Spinal cord (tissue), 10 donors: ENCODE results near the gene BCL2A1. TPM values are rescaled to one million over a fixed set of nuclear protein-coding genes. Genes with fewer than 3 reads are reported as not detected.
"Not testable (repeated sequence)": the region's sequence is repeated elsewhere in the genome, so short reads cannot be mapped to it uniquely, and the experiment has no call there.

ENCODE experiments used
- DNase-seq, 6 donors: peaks; one replicate each; pipeline versions ENCODE4 v3.0.0 to v3.0.0-alpha.2; 2013 to 2015; ENCODE audit warnings: low spot score in 6 of 6, low read depth in 4 of 6
- H3K27ac ChIP-seq: one replicate; pipeline ENCODE4 v1.5.1; 2013; ENCODE audit warnings: low read depth, low read length, control low read depth
- H3K27me3 ChIP-seq: one replicate; pipeline ENCODE4 v1.6.1; 2013; ENCODE audit warnings: low read length; ENCODE audit not compliant: control insufficient read depth, insufficient read depth
- H3K36me3 ChIP-seq: one replicate; pipeline ENCODE4 v1.6.1; 2013; ENCODE audit warnings: low read length; ENCODE audit not compliant: control insufficient read depth, insufficient read depth
- H3K4me1 ChIP-seq: one replicate; pipeline ENCODE4 v1.6.1; 2013; ENCODE audit warnings: low read length; ENCODE audit not compliant: control insufficient read depth, insufficient read depth
- H3K4me3 ChIP-seq: one replicate; pipeline ENCODE4 v1.5.1; 2013; ENCODE audit warnings: low read depth, low read length, control low read depth
- H3K9me3 ChIP-seq: one replicate; pipeline ENCODE4 v1.6.1; 2013; ENCODE audit warnings: low read length; ENCODE audit not compliant: control insufficient read depth, insufficient read depth
- WGBS: methylation state at CpG from one replicate; pipeline ENCODE4 v1.1.5; 2013; ENCODE audit warnings: missing lambda C conversion rate; ENCODE audit not compliant: insufficient coverage; 5-methylcytosine and 5-hydroxymethylcytosine counted together
- polyA plus RNA-seq, 2 donors: library from polyadenylated mRNA; unstranded; fragments of 120-200 nt; gene quantifications; one replicate each; pipeline ENCODE4 v1.2.1, GENCODE V29; 2013; ENCODE audit not compliant: insufficient read length in 2 of 2
- total RNA-seq, 2 donors: library from RNA; depleted of rRNA in 1 of 2; stranded (reverse); fragments of 120-200 nt in 1 of 2; fragments of >200 nt in 1 of 2; gene quantifications; one replicate each; pipeline versions ENCODE4 v1.2.3 to v1.2.4, GENCODE V29; 2013 to 2014
- donor health status: healthy.

Gene BCL2A1
- total and polyA plus RNA-seq, 4 donors = 0.32 to 9.7 (median 0.38) TPM

GRCh38 chr15:79964232-79964805 lies 6.7 kb downstream of the BCL2A1 start:
- no peak for DNase-seq
- H3K27me3 ChIP-seq = no peaks in the 10 kb centered on the region
- H3K27ac ChIP-seq = no peak overlapping the region
- no peak overlapping the region for H3K4me3 ChIP-seq
- no peaks in the 10 kb centered on the region for H3K4me1 ChIP-seq
- H3K9me3 ChIP-seq = no peaks in the 10 kb centered on the region
- no peaks in the 10 kb centered on the region for H3K36me3 ChIP-seq
- 97% methylated on average over 4 of the region's 6 CpGs for WGBS

GRCh38 chr15:79962921-79963320 lies 8.1 kb downstream of the BCL2A1 start:
- H3K4me3 ChIP-seq, H3K9me3 ChIP-seq, H3K27me3 ChIP-seq, DNase-seq, H3K4me1 ChIP-seq, H3K27ac ChIP-seq, H3K36me3 ChIP-seq: not testable (repeated sequence)
- 100% methylated on average over 4 of the region's 11 CpGs for WGBS

- H3K36me3 ChIP-seq = no peaks in the 10 kb centered on the region
- no peak for DNase-seq
- WGBS = 93% methylated on average over 5 of the region's 6 CpGs
- H3K27me3 ChIP-seq = no peaks in the 10 kb centered on the region
- H3K9me3 ChIP-seq = no peaks in the 10 kb centered on the region
- no peak overlapping the region for H3K27ac ChIP-seq
- H3K4me3 ChIP-seq = no peak overlapping the region
- H3K4me1 ChIP-seq = no peaks in the 10 kb centered on the region
Measured at GRCh38 chr15:79962178-79962577, 8.8 kb downstream of the BCL2A1 start.

GRCh38 chr15:79960502-79961212 lies 10.3 kb downstream of the BCL2A1 start:
- no peaks in the 10 kb centered on the region for H3K4me1 ChIP-seq
- H3K9me3 ChIP-seq = no peaks in the 10 kb centered on the region
- 96% methylated on average over 4 of the region's 10 CpGs for WGBS
- no peak overlapping the region for H3K27ac ChIP-seq
- H3K36me3 ChIP-seq = no peaks in the 10 kb centered on the region
- no peak for DNase-seq
- H3K27me3 ChIP-seq = no peaks in the 10 kb centered on the region
- no peak overlapping the region for H3K4me3 ChIP-seq

GRCh38 chr15:79957741-79958140 lies 13.3 kb downstream of the BCL2A1 start:
- no peak for DNase-seq
- Histone ChIP-seq H3K36me3 (no peaks in the 10 kb centered on the region), H3K4me1 (no peaks in the 10 kb centered on the region), H3K27ac (no peak overlapping the region), H3K9me3 (no peaks in the 10 kb centered on the region), H3K27me3 (no peaks in the 10 kb centered on the region), H3K4me3 (no peak overlapping the region)

- no peak for DNase-seq
- Histone ChIP-seq H3K36me3 (no peaks in the 10 kb centered on the region), H3K4me3 (no peak overlapping the region), H3K27ac (no peak overlapping the region), H3K4me1 (no peaks in the 10 kb centered on the region), H3K27me3 (no peaks in the 10 kb centered on the region), H3K9me3 (no peaks in the 10 kb centered on the region)
- WGBS = 48% methylated on average over 2 of the region's 4 CpGs
Measured at GRCh38 chr15:79956354-79956939, 14.5 kb downstream of the BCL2A1 start.

GRCh38 chr15:79954661-79955060 lies 16.3 kb downstream of the BCL2A1 start:
- Histone ChIP-seq H3K27ac (no peak overlapping the region), H3K36me3 (no peaks in the 10 kb centered on the region), H3K9me3 (no peaks in the 10 kb centered on the region), H3K4me3 (no peak overlapping the region), H3K27me3 (no peaks in the 10 kb centered on the region), H3K4me1 (no peaks in the 10 kb centered on the region)
- 100% methylated on average over 1 of the region's 2 CpGs for WGBS
- no peak for DNase-seq

- WGBS = 100% methylated on average over 1 of the region's 1 CpG
- Histone ChIP-seq H3K9me3 (no peaks in the 10 kb centered on the region), H3K4me1 (no peaks in the 10 kb centered on the region), H3K27ac (no peak overlapping the region), H3K27me3 (no peaks in the 10 kb centered on the region), H3K4me3 (no peak overlapping the region), H3K36me3 (no peaks in the 10 kb centered on the region)
- no peak for DNase-seq
Measured at GRCh38 chr15:79953951-79954444, 17.0 kb downstream of the BCL2A1 start.

- no peak for DNase-seq
- no peak overlapping the region for H3K27ac ChIP-seq
- 94% methylated on average over 1 of the region's 2 CpGs for WGBS
Measured at GRCh38 chr15:79952329-79952728, 18.7 kb downstream of the BCL2A1 start.

GRCh38 chr15:79950247-79950646 lies 20.7 kb downstream of the BCL2A1 start:
- H3K27ac ChIP-seq = no peak overlapping the region
- no peak overlapping the region for H3K4me3 ChIP-seq
- H3K9me3 ChIP-seq = no peaks in the 10 kb centered on the region
- no peak for DNase-seq
- no peaks in the 10 kb centered on the region for H3K27me3 ChIP-seq
- WGBS = 94% methylated on average over 2 of the region's 2 CpGs
- no peaks in the 10 kb centered on the region for H3K36me3 ChIP-seq
- no peaks in the 10 kb centered on the region for H3K4me1 ChIP-seq

More at GRCh38 chr15:79952329-79952728, 18.7 kb downstream of the BCL2A1 start:
- Histone ChIP-seq H3K4me1 (no peaks in the 10 kb centered on the region), H3K36me3 (no peaks in the 10 kb centered on the region), H3K9me3 (no peaks in the 10 kb centered on the region), H3K27me3 (no peaks in the 10 kb centered on the region), H3K4me3 (no peak overlapping the region)
